Neural progenitor cell (in vitro differentiated cells): ENCODE data around the gene INHBC.

Experiments used
- EZH2 ChIP-seq: fragments of 200-600 bp; sonication (generic); IDR thresholded peaks from 2 replicates; pipeline ENCODE4 v1.6.1; 2017; ENCODE audit warnings: antibody characterized with exemption, mild to moderate bottlenecking, moderate library complexity
- EZH2phosphoT487 ChIP-seq: fragments of 200-600 bp; sonication (generic); IDR thresholded peaks from 2 replicates; pipeline ENCODE4 v1.6.1; 2017; ENCODE audit warnings: antibody characterized with exemption
- TF ChIP-seq, protein P1 (sequence below): fragments of 200-600 bp; sonication (generic); IDR thresholded peaks from 2 replicates; pipeline ENCODE4 v1.5.1; 2017; ENCODE audit warnings: antibody characterized with exemption, mild to moderate bottlenecking

DNA sequence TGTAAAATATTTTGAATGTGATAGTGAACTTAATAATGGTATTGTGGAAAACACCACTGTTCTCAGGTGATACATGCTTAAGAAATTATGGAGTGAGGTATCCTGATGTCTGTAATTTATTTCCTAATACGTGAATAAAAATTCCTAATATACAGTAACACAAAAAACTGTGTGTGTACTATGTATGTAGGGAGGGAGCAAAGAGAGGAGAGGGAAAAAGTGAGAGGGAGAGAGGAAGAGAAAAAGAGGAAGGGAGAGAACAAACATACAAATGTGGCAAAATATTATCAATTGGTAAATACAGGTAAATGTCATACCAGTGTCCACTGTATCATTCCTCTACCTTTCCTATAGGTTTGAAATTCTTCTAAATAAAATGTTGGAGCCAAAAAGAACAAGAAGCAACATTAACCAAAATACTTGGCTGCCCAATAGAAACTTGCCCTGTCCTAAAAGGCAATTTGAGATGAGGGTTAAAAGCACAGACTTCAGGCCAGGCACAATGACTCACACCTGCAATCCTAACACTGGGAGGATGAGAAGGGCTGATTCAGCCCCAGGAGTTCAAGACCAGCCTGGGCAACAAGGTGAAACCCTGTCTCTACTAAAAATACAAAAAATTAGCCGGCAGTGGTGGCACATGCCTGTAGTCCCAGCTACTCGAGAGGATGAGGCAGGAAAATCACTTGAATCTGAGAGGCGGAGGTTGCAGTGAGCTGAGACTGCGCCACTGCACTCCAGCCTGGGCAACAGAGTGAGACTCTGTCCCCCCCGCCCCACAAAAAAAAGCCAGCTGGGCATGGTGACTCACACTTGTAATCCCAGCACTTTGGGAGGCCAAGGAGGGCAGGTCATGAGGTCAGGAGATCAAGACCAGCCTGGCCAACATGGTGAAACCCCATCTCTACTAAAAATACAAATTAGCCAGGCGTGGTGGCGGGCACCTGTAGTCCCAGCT, 18.3 kb upstream of the INHBC start:
- TF ChIP-seq, protein P1, sequence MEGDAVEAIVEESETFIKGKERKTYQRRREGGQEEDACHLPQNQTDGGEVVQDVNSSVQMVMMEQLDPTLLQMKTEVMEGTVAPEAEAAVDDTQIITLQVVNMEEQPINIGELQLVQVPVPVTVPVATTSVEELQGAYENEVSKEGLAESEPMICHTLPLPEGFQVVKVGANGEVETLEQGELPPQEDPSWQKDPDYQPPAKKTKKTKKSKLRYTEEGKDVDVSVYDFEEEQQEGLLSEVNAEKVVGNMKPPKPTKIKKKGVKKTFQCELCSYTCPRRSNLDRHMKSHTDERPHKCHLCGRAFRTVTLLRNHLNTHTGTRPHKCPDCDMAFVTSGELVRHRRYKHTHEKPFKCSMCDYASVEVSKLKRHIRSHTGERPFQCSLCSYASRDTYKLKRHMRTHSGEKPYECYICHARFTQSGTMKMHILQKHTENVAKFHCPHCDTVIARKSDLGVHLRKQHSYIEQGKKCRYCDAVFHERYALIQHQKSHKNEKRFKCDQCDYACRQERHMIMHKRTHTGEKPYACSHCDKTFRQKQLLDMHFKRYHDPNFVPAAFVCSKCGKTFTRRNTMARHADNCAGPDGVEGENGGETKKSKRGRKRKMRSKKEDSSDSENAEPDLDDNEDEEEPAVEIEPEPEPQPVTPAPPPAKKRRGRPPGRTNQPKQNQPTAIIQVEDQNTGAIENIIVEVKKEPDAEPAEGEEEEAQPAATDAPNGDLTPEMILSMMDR = no peak
- TF ChIP-seq EZH2 (no peak), EZH2phosphoT487 (no peak)
